DOHH2 (cell line): ENCODE results near the gene TDO2.

Source experiments
- H3F3A ChIP-seq: fragments of 200-600 bp; sonication (generic), shearing (Covaris generic); 2 replicates; pipeline ENCODE4 v1.6.0; 2016; ENCODE audit warnings: antibody characterized with exemption, mild to moderate bottlenecking; ENCODE audit not compliant: control insufficient read depth, insufficient read depth
- H3K27ac ChIP-seq: fragments of 200-600 bp; sonication (generic); 2 replicates; pipeline ENCODE4 v1.5.1; 2014; ENCODE audit warnings: low read depth, mild to moderate bottlenecking, low read length, moderate library complexity
- H3K27me3 ChIP-seq: fragments of 200-600 bp; sonication (generic); 2 replicates; pipeline ENCODE4 v1.6.1; 2014; ENCODE audit warnings: mild to moderate bottlenecking, low read length, mixed read lengths; ENCODE audit not compliant: control insufficient read depth
- H3K36me3 ChIP-seq: fragments of 200-600 bp; sonication (generic); 2 replicates; pipeline ENCODE4 v1.6.1; 2014; ENCODE audit warnings: mild to moderate bottlenecking, low read length, moderate library complexity, mixed read lengths; ENCODE audit not compliant: control insufficient read depth
- H3K4me1 ChIP-seq: fragments of 200-600 bp; sonication (generic); 2 replicates; pipeline ENCODE4 v1.6.1; 2014; ENCODE audit warnings: mild to moderate bottlenecking, low read length, mixed read lengths; ENCODE audit not compliant: control insufficient read depth
- H3K4me2 ChIP-seq: fragments of 200-600 bp; sonication (generic); 2 replicates; pipeline ENCODE4 v1.6.0; 2014; ENCODE audit warnings: mild to moderate bottlenecking, low read length, moderate library complexity
- H3K4me3 ChIP-seq: fragments of 200-600 bp; sonication (generic); 2 replicates; pipeline ENCODE4 v1.5.1; 2014; ENCODE audit warnings: mild to moderate bottlenecking, low read length, mixed read lengths
- H3K79me2 ChIP-seq: fragments of 200-600 bp; sonication (generic); 2 replicates; pipeline ENCODE4 v1.6.1; 2014; ENCODE audit warnings: mild to moderate bottlenecking, low read length, mixed read lengths; ENCODE audit not compliant: control insufficient read depth
- H3K9me2 ChIP-seq: fragments of 200-600 bp; sonication (generic); replicated peaks from 2 replicates; pipeline ENCODE4 v1.6.1; 2014; ENCODE audit warnings: mild to moderate bottlenecking, low read length, mixed read lengths; ENCODE audit not compliant: control insufficient read depth
- H3K9me3 ChIP-seq: fragments of 200-600 bp; sonication (generic); 2 replicates; pipeline ENCODE4 v1.6.1; 2014; ENCODE audit warnings: antibody characterized with exemption, low read length, mixed read lengths; ENCODE audit not compliant: control insufficient read depth, insufficient read depth
- H4K20me1 ChIP-seq: fragments of 200-600 bp; sonication (generic); 2 replicates; pipeline ENCODE4 v1.6.0; 2014; ENCODE audit warnings: low read depth, mild to moderate bottlenecking, antibody characterized with exemption, low read length, moderate library complexity; ENCODE audit not compliant: control insufficient read depth, insufficient read depth
- CTCF ChIP-seq: fragments of 200-600 bp; sonication (generic); IDR thresholded peaks from one replicate; pipeline ENCODE4 v1.5.1; 2014; ENCODE audit warnings: antibody characterized with exemption, mild to moderate bottlenecking, low read depth, low read length; ENCODE audit not compliant: poor library complexity, severe bottlenecking
- EZH2phosphoT487 ChIP-seq: fragments of 200-600 bp; sonication (generic); IDR thresholded peaks from 2 replicates; pipeline ENCODE4 v1.6.1; 2017; ENCODE audit warnings: borderline replicate concordance, mild to moderate bottlenecking, antibody characterized with exemption, low read length, moderate library complexity, mixed read lengths

Gene TDO2

GRCh38 chr4:155866177-155866576, 37.3 kb upstream of the TDO2 start, which contains the start of gene ASIC5:
TSS of gene ASIC5 (minus strand) at chr4:155866277. CDS start at chr4:155866226, 51 bp downstream.
- Histone ChIP-seq H3K4me1 (no peaks in the 10 kb centered on the region), H3K9me3 (no peaks in the 10 kb centered on the region), H3F3A (no peaks in the 10 kb centered on the region; the same call in 1 of the 2 replicates), H3K36me3 (no peaks in the 10 kb centered on the region), H3K4me3 (no peak within 1 kb of the TSS), H3K9me2 (no peaks in the 10 kb centered on the region), H3K4me2 (no peak within 1 kb of the TSS), H3K79me2 (no peaks in the 10 kb centered on the region), H3K27me3 (no peaks in the 10 kb centered on the region), H4K20me1 (no peaks in the 10 kb centered on the region), H3K27ac (no peak within 1 kb of the TSS)
- TF ChIP-seq EZH2phosphoT487 (no peak), CTCF (no peak)

GRCh38 chr4:155875878-155876277, 27.6 kb upstream of the TDO2 start:
- no peaks in the 10 kb centered on the region for H3F3A ChIP-seq
- H3K4me3 ChIP-seq: no peak overlapping the region
- H3K4me2 ChIP-seq: no peak overlapping the region
- H3K27me3 ChIP-seq: no peaks in the 10 kb centered on the region
- no peaks in the 10 kb centered on the region for H3K4me1 ChIP-seq
- H3K79me2 ChIP-seq: no peaks in the 10 kb centered on the region
- no peaks in the 10 kb centered on the region for H3K9me2 ChIP-seq
- H3K36me3 ChIP-seq: no peaks in the 10 kb centered on the region
- no peaks in the 10 kb centered on the region for H4K20me1 ChIP-seq
- no peaks in the 10 kb centered on the region for H3K9me3 ChIP-seq
- no peak overlapping the region for H3K27ac ChIP-seq
- TF ChIP-seq EZH2phosphoT487 (no peak), CTCF (no peak)

GRCh38 chr4:155877971-155878370, 25.5 kb upstream of the TDO2 start:
- no peaks in the 10 kb centered on the region for H3K27me3 ChIP-seq
- no peaks in the 10 kb centered on the region for H3K9me3 ChIP-seq
- H3K4me3 ChIP-seq: no peak overlapping the region
- H3F3A ChIP-seq: no peaks in the 10 kb centered on the region
- no peak overlapping the region for H3K4me2 ChIP-seq
- H4K20me1 ChIP-seq: no peaks in the 10 kb centered on the region
- no peaks in the 10 kb centered on the region for H3K4me1 ChIP-seq
- H3K27ac ChIP-seq: no peak overlapping the region
- no peak for TF ChIP-seq CTCF
- TF ChIP-seq EZH2phosphoT487: no peak
- no peaks in the 10 kb centered on the region for H3K9me2 ChIP-seq
- H3K36me3 ChIP-seq: no peaks in the 10 kb centered on the region
- no peaks in the 10 kb centered on the region for H3K79me2 ChIP-seq
